GM12864 (cell line): ENCODE measurements around the gene GCGR.

Experiments
- DNase-seq: peaks from one replicate; pipeline ENCODE4 v3.0.0-alpha.2; 2011; ENCODE audit warnings: low read depth
- H3K4me3 ChIP-seq: 2 replicates; pipeline ENCODE4 v1.5.1; 2011; ENCODE audit warnings: mild to moderate bottlenecking, low read depth, low read length, control low read depth
- CTCF ChIP-seq: IDR thresholded peaks from 2 replicates; pipeline ENCODE4 v1.5.1; 2011; ENCODE audit warnings: low read depth, mild to moderate bottlenecking, moderate library complexity, low read length, control low read depth, inconsistent platforms; ENCODE audit errors: missing control alignments

The GCGR gene

GRCh38 chr17:81821147-81821546 lies 17.2 kb downstream of the GCGR start:
- no peak for TF ChIP-seq CTCF
- no peak for DNase-seq
- H3K4me3 ChIP-seq = no peak overlapping the region

- no peak overlapping the region for H3K4me3 ChIP-seq
- no peak for TF ChIP-seq CTCF
- no peak for DNase-seq
Measured at GRCh38 chr17:81821603-81822311, 17.8 kb downstream of the GCGR start.

DNA sequence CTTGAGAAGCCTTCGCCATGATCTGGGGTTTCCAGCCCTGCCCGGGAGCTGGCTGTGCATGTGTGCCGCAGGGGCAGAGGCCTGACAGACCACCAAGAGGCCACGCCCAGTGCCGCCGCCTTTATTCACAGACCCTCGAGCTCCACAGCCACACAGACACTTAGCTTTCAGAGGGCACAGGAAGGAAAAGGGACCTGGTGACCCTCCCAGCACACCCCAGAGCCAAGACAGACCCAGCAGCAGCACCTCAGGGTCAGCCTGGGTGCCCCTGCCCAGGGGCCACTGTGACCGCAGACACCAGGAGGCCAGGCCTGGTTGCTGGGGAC lies 18.3 kb downstream of the GCGR start:
- DNase-seq = no peak
- no peak overlapping the region for H3K4me3 ChIP-seq
- TF ChIP-seq CTCF = no peak

DNA sequence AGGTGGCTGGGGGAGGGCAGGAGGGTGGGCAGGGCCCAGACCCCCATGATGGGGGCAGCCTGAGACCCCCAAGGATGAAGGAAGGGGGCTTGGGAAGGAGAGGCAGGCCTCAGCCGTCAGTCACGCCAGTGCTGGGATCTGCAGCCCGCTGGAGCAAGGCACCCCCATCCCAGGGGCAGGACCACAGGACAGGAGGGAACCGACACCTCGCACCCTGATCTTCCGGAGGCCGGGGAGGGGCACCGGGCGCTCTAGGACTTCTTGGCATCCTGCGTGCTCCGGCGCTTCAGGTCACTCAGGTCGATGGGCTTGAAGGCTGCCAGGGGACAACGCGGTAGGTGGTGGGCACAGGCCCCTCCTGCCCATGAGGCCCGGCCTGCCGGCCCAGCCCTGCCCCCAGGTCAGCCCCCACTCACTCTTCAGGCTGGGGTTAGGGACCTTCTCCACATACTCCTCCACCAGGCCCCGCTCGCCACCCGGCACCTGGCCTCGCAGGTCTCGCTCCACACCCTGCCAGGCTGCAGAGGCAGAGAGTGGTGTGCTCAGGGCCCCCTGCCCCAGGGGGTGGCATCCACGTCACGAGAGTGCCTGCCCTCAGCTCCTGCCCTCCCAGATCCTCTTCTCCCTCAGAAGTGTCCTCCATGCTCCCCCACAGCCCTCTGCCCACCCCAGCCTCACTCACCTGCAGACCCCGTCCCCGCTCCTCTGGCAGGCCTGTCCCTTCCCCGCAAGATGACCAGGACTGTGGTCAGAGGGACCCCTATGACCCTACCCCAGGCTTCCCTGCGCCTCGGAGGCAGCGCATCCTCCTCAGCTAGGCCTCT lies 19.3 kb downstream of the GCGR start:
- TF ChIP-seq CTCF = no peak
- DNase-seq = no peak
- no peak overlapping the region for H3K4me3 ChIP-seq

- H3K4me3 ChIP-seq = no peak overlapping the region
- no peak for DNase-seq
- no peak for TF ChIP-seq CTCF
Measured at GRCh38 chr17:81823820-81824550, 20.0 kb downstream of the GCGR start.

DNA sequence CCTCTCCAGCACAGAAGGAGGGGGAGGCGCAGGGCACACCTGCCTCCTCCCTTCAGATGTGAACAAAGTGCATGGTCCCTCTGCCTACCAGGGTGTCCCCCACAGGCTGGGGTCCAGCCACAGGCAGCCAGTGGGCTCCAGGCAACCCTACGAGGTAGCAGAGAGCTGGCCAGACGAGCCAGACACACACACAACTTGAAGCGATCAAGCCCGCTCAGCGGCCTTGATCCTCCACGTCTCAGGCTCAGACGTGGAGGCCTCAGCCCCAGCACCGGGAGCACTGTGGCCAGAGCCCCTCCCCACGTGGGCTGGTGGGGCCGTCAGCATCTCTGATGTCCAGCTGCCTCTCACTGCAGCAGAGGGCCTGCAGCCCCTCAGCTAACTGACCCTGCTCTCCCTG lies 20.6 kb downstream of the GCGR start:
- H3K4me3 ChIP-seq = no peak overlapping the region
- no peak for TF ChIP-seq CTCF
- DNase-seq = no peak
